Neural cell (in vitro differentiated cells): ENCODE data around the gene ARPC5. TPM values are rescaled to one million over a fixed set of nuclear protein-coding genes. Genes with fewer than 3 reads are reported as not detected.

Experiments used
- H2AFZ ChIP-seq: fragments of 200-600, 300-800 bp; sonication (generic), shearing (Covaris generic); 2 replicates; pipeline ENCODE4 v1.6.0; 2014; ENCODE audit warnings: low read depth, mild to moderate bottlenecking, antibody characterized with exemption, low read length, moderate library complexity
- H3F3A ChIP-seq: fragments of 200-600 bp; shearing (Covaris generic); 2 replicates; pipeline ENCODE4 v1.6.1; 2016; ENCODE audit warnings: mild to moderate bottlenecking, moderate library complexity, mixed read lengths, antibody characterized with exemption, low read length; ENCODE audit not compliant: insufficient read depth, poor library complexity, severe bottlenecking
- H3K27ac ChIP-seq: fragments of 200-600, 300-800 bp; sonication (generic), shearing (Covaris generic); 2 replicates; pipeline ENCODE4 v1.5.1; 2014; ENCODE audit warnings: mild to moderate bottlenecking, low read length, moderate library complexity
- H3K27me3 ChIP-seq: fragments of 300-800, 200-600 bp; sonication (generic), shearing (Covaris generic); 2 replicates; pipeline ENCODE4 v1.6.0; 2014; ENCODE audit warnings: mild to moderate bottlenecking, low read depth, low read length, moderate library complexity; ENCODE audit not compliant: insufficient read depth
- H3K36me3 ChIP-seq: fragments of 300-800, 200-600 bp; sonication (generic), shearing (Covaris generic); 2 replicates; pipeline ENCODE4 v1.5.1; 2014; ENCODE audit warnings: mild to moderate bottlenecking, antibody characterized with exemption, low read length, moderate library complexity; ENCODE audit not compliant: insufficient read depth
- H3K4me2 ChIP-seq: fragments of 300-800, 200-600 bp; sonication (generic), shearing (Covaris generic); 2 replicates; pipeline ENCODE4 v1.6.0; 2014; ENCODE audit warnings: mild to moderate bottlenecking, low read length
- H3K4me3 ChIP-seq: fragments of 300-800, 200-600 bp; sonication (generic), shearing (Covaris generic); 2 replicates; pipeline ENCODE4 v1.5.1; 2014; ENCODE audit warnings: mild to moderate bottlenecking, low read length, moderate library complexity
- H3K79me2 ChIP-seq: fragments of 200-600 bp; shearing (Covaris generic); replicated peaks from 2 replicates; pipeline ENCODE4 v1.6.0; 2014; ENCODE audit warnings: mild to moderate bottlenecking, low read length, moderate library complexity; ENCODE audit not compliant: insufficient read depth
- H3K9ac ChIP-seq: fragments of 300-800, 200-600 bp; sonication (generic), shearing (Covaris generic); 2 replicates; pipeline ENCODE4 v1.6.1; 2016; ENCODE audit warnings: mild to moderate bottlenecking, low read length, mixed read lengths
- H3K9me2 ChIP-seq: fragments of 200-600 bp; shearing (Covaris generic); 2 replicates; pipeline ENCODE4 v1.6.1; 2016; ENCODE audit warnings: mild to moderate bottlenecking, low read length, mixed read lengths; ENCODE audit not compliant: insufficient read depth
- H3K9me3 ChIP-seq: fragments of 200-600, 300-800 bp; sonication (generic), shearing (Covaris generic); 2 replicates; pipeline ENCODE4 v1.6.1; 2016; ENCODE audit warnings: mild to moderate bottlenecking, mixed run types, low read length, moderate library complexity, mixed read lengths
- H4K20me1 ChIP-seq: fragments of 200-600 bp; shearing (Covaris generic); 2 replicates; pipeline ENCODE4 v1.6.1; 2016; ENCODE audit warnings: mild to moderate bottlenecking, mixed run types; ENCODE audit not compliant: insufficient read depth
- CTCF ChIP-seq: fragments of 450-650 bp; IDR thresholded peaks from 2 replicates; pipeline ENCODE4 v1.5.1; 2014; ENCODE audit warnings: antibody characterized with exemption, mild to moderate bottlenecking, moderate library complexity; ENCODE audit not compliant: poor library complexity, severe bottlenecking
- EP300 ChIP-seq: fragments of 450-650 bp; conservative IDR thresholded peaks from 2 replicates; pipeline ENCODE4 v1.6.1; 2014; ENCODE audit warnings: antibody characterized with exemption, mild to moderate bottlenecking, moderate library complexity; ENCODE audit not compliant: poor library complexity, severe bottlenecking
- EZH2 ChIP-seq: fragments of 200-600, 300-800 bp; shearing (Covaris generic), sonication (generic); IDR thresholded peaks from 2 replicates; pipeline ENCODE4 v1.6.1; 2014; ENCODE audit warnings: antibody characterized with exemption, low read length, borderline replicate concordance, mild to moderate bottlenecking; ENCODE audit not compliant: insufficient read depth, poor library complexity, severe bottlenecking
- MXI1 ChIP-seq: fragments of 450-650 bp; conservative IDR thresholded peaks from 2 replicates; pipeline ENCODE4 v1.6.1; 2014; ENCODE audit warnings: antibody characterized with exemption, mild to moderate bottlenecking; ENCODE audit not compliant: poor library complexity, severe bottlenecking
- POLR2AphosphoS5 ChIP-seq: IDR thresholded peaks from 2 replicates; pipeline ENCODE4 v1.6.1; 2012
- RAD21 ChIP-seq: fragments of 450-650 bp; conservative IDR thresholded peaks from 2 replicates; pipeline ENCODE4 v1.6.1; 2014; ENCODE audit warnings: antibody characterized with exemption, mild to moderate bottlenecking, moderate library complexity
- REST ChIP-seq: IDR thresholded peaks from 2 replicates; pipeline ENCODE4 v1.6.1; 2012; ENCODE audit warnings: borderline replicate concordance
- SMC3 ChIP-seq: fragments of 450-650 bp; conservative IDR thresholded peaks from 2 replicates; pipeline ENCODE4 v1.6.1; 2014; ENCODE audit warnings: antibody characterized with exemption, mild to moderate bottlenecking, moderate library complexity; ENCODE audit not compliant: poor library complexity
- TAF1 ChIP-seq: IDR thresholded peaks from 2 replicates; pipeline ENCODE4 v1.6.1; 2012; ENCODE audit warnings: low read depth
- polyA plus RNA-seq: library from polyadenylated mRNA; depleted of rRNA; stranded (reverse); fragments of >200 nt; gene quantifications from 2 replicates; pipeline ENCODE4 v1.2.3, GENCODE V29; 2014

ARPC5 gene
- polyA plus RNA-seq, 1 donor from 2014 or later, result 197 TPM

GRCh38 chr1:183670169-183670568 lies 34.6 kb upstream of the ARPC5 start:
- H4K20me1 ChIP-seq, result no peaks in the 10 kb centered on the region
- TF ChIP-seq MXI1 (no peak), EP300 (no peak), RAD21 (no peak), EZH2 (no peak), TAF1 (no peak), SMC3 (no peak), REST (no peak)
- H3F3A ChIP-seq, result no peaks in the 10 kb centered on the region

GRCh38 chr1:183656355-183656754 lies 20.8 kb upstream of the ARPC5 start:
- no peaks in the 10 kb centered on the region for H3K9me2 ChIP-seq
- H2AFZ ChIP-seq, result no peak overlapping the region
- no peaks in the 10 kb centered on the region for H3F3A ChIP-seq
- no peaks in the 10 kb centered on the region for H4K20me1 ChIP-seq
- no peak overlapping the region for H3K9ac ChIP-seq
- no peak overlapping the region for H3K27ac ChIP-seq
- TF ChIP-seq EZH2, result no peak
- no peak for TF ChIP-seq EP300
- no peak for TF ChIP-seq SMC3
- no peak for TF ChIP-seq MXI1
- TF ChIP-seq REST, result no peak
- no peak for TF ChIP-seq TAF1
- TF ChIP-seq RAD21, result no peak
- TF ChIP-seq CTCF, result no peak
- TF ChIP-seq POLR2AphosphoS5, result no peak
- H3K27me3 ChIP-seq, result no peaks in the 10 kb centered on the region
- no peak overlapping the region for H3K4me2 ChIP-seq
- no peaks in the 10 kb centered on the region for H3K36me3 ChIP-seq
- H3K79me2 ChIP-seq, result no peaks in the 10 kb centered on the region
- no peak overlapping the region for H3K4me3 ChIP-seq
- no peaks in the 10 kb centered on the region for H3K9me3 ChIP-seq

More at GRCh38 chr1:183670169-183670568, 34.6 kb upstream of the ARPC5 start:
- H3K9ac ChIP-seq, result no peak overlapping the region
- no peaks in the 10 kb centered on the region for H3K9me2 ChIP-seq
- no peak overlapping the region for H3K27ac ChIP-seq
- H3K4me3 ChIP-seq, result no peak overlapping the region
- H3K79me2 ChIP-seq, result no peaks in the 10 kb centered on the region
- H3K27me3 ChIP-seq, result no peaks in the 10 kb centered on the region
- peaks cover 5% of the 10 kb centered on the region for H3K9me3 ChIP-seq
- H2AFZ ChIP-seq, result no peak overlapping the region
- no peak overlapping the region for H3K4me2 ChIP-seq
- H3K36me3 ChIP-seq, result no peaks in the 10 kb centered on the region
